NCI-H2196 treated with DMSO at 0.1 percent for 48 hours (cell line): ENCODE measurements around the gene GUCY1A2.

Experiments used
- DNase-seq: peaks from one replicate; lab custom pipeline; 2025; ENCODE audit not compliant: unreplicated experiment; lab: John Stamatoyannopoulos, UW

Gene GUCY1A2

DNA sequence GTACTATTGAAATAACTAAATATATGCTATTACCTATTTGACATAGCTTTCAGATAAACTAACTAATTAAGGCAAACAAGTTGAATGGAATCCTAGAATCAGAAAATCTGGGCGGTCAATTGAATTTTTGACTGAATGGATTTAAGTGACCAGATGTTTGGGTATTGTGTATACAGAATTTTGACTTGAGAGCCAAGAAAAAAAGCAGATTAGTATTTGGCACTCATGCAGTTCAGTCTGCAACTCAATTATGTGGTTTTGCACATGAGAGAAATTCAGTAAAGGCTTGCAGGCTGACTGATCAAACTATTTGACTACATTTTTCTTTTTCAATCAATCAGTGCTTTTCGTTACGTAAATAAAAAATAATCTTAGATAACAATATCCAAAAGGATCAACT lies 254.8 kb downstream of the GUCY1A2 start:
- DNase-seq, result no peak

DNA sequence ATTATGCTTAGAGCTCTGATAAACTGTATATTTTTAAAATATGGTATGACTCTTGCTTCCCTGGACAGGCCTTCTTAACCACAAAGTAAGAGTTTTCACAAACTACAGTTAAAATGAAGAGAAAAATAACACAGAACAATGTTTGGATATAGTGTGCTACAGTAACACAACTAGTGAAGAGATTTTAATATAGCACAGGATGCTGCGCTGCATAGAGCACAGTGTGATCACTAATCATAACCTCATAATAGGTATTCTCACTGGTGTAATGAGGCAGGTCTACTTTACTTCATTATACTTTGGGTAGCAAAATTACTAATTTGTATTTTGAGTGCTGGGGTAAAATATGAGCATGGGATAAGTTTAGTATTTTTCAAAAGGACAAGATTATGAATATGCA lies 256.5 kb downstream of the GUCY1A2 start:
- no peak for DNase-seq

DNA sequence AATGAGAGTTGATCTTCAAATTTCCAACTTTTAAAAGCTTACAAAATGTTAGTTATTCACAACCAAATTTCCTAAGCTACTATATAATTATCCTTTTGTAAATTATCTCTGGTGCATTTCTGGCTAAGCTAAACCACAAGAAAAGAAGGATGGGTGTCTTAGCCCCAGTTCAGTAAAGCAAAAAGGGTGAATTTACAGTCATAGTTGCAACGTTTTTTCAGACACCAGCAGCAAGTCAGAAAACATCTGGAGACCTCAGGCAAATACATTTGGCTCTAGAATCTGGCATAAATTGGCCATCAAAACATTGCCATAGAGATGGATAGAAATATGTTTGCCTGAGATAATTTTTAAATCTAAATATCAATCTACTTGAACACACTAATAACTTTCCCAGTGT lies 257.0 kb downstream of the GUCY1A2 start:
- DNase-seq, result no peak

DNA sequence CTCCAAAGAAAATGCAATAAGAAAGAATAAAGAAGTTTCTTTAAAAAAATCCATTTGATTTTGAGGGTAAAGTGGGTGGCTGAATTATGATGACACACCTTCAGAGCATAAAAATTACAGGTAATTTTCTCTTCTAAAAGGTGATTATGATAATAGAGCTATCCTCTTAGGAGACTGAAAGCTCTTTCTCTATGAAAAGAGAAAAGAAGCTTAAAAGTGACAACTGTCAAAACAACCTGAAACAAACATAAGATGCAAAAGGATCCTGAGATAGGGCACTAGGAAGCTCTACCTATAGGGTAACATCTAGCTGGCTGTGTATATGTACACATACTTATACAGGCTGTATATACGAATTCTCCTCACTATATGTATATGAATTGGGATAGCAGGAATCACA lies 270.2 kb downstream of the GUCY1A2 start:
- DNase-seq, result no peak

DNA sequence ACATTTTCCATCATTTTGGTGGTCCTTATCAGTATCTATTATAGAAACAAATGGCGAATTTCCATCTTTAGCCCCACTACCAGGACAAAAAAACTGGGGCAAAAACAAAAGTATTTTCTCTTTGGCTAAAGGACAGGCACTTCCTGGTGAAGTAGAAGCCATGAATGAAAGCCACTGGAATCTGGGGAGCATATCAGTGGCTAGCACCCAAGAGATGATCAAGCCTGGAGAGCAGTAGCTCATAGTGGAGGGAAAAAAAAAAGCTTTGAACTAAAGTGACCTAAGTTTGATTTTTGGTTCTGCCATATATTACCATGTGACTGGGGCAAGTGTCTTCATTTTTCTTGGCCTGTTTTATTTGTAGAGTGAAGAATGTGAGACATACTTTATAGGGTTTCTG lies 272.3 kb downstream of the GUCY1A2 start:
- DNase-seq, result no peak

DNA sequence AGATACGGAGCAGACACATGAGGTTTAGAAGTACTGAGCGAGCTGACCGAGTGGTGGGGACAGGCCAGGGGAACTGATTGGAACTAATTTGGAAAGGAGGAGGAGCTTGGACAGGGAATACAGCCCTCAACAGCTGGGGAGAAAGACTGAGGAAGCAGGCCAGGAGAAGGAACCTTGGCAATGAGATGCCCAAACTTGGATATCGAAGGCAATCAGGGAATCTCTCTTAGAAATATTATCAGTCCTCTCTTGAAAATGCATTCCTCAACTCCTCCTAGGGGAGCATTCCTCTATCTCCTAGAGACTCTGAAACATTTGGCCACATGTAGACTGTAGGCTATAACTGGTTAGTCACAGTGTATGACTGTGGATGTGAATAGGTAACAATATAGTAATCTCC lies 284.6 kb downstream of the GUCY1A2 start:
- DNase-seq, result no peak

DNA sequence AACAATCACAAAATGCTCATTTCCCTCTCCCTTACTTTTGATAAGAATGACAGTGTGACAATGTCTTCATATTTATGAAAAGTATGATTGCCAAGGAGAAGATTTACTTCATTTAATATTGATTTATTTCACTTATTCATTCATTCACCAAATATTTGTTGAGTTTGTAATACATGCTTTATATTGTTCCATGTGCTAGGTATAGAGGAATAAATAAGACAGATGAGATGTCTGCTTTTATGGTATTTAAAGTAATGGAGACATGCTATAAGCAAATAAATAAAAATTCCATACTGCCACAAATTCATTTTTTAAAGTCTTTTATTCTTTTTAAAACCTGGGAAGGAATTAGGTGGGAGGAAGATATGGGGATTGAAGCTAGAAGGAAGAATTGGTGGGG lies 289.4 kb downstream of the GUCY1A2 start:
- DNase-seq, result no peak

DNA sequence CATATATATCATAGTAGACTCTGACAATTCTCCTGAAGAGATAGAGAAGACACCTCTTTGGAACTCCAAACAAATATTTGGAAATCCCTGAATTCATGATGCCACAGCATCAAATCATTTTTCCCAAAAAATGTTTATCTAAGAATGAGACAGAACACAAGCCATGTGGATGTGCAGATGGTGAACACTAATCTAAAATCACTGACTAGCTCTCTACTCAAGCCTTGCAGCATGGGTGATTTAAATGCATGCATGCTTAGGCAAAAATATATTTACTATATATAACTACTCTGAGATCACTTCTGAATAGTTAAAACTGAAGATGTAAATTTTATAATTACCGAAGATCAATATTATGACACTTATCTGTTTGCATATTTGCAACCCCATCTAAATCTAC lies 289.9 kb downstream of the GUCY1A2 start:
- DNase-seq, result no peak

DNA sequence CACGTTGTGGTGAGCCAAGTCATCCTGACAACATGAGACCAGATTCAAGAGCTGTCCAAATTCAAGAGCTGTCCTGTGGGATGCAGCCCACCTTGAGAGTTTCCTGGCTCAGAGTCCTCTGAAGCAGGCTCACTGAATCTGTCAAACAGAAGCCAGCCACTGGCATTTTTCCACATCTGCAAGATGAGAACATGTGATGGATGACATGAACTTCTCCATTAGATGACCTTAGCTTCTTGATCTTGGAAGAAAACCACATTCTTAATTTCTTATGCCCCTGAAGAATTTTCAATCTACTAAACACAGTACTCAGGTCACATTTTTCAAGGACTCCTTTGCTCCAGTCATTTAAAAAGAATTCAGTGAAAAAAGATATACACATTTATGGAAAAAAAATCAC lies 291.0 kb downstream of the GUCY1A2 start:
- DNase-seq, result no peak

DNA sequence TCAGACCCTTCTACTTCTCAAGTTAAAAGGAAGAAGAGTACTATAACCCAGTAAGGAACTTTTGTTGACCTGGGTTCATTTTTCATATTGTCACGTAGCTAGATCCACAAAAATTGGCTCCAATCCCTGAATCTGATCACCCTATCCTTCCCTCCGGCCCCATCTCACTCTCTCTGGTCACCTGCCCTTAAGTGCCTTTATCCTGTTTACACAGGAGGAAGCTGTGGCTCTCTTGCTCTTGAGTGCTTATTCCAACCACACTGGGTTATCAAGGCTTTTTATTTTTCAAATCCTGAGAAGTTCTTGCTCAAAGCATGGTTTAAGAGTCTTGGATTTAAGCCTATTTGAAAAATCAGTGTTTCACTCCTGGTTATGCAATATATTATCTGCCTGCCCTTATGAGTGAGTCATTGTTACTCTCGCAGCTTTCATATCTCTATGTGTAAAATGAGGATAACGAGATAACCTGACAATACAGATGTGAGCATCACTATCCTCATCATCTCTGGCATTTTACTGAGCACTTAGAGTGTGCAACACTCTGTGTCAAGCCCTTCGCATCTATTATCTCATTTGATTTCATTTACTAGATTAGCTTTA lies 293.9 kb downstream of the GUCY1A2 start:
- DNase-seq, result peak; percentile 91

DNA sequence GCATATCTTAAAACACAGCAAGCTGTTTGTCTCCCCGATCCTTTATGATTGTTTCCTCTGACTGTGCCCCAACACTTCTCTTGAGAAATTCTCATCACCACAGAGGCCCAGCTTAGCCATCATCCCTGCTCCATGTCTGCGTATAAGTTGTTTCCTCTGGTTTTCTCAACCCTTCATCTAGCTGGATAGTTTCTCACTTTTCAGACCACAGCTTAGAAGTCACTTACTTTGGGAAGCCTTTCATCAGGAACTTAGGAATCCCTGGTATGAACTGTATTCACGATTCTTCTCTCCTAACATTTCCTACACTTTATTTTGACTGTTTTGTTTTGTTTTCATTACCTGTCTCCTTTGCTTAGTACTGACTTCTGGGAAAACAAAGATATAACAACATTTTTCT lies 295.2 kb downstream of the GUCY1A2 start:
- DNase-seq, result no peak

DNA sequence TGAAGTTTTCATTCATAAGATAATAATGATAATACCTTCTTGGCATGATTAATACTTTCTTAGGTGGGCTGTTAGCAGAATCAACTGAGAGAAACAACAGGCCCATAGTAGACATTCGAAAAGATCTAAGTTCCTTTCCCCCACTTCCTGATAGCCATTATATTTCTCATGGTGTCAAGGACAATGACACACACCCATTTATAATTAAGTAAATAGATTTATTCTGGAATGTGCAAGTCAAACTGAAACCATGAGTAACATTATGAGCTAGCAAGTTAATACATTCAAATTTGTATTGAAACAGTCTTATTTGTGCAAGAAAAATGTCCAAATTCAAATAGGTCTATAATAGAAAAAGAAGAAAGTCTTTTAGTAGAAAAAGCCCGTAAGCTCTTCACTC lies 301.1 kb downstream of the GUCY1A2 start:
- DNase-seq, result no peak

DNA sequence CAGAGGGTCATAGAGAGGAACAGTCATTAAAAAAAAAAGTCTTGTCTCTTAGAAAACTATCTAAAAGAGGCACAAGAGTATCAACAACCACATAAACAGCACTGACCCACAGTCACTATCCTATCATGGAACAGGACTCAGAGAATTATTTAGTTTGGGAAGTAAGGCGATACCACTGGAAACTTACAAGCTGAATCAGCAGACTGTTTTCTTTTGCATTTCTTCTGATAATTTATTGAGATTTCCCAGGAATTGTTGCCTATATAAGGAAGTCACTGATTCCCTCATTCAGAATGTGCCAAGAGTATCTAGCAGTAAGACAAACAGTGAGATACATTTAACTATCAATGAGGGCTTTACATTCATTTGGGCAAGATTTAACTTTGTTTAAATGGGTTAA lies 304.1 kb downstream of the GUCY1A2 start:
- no peak for DNase-seq

DNA sequence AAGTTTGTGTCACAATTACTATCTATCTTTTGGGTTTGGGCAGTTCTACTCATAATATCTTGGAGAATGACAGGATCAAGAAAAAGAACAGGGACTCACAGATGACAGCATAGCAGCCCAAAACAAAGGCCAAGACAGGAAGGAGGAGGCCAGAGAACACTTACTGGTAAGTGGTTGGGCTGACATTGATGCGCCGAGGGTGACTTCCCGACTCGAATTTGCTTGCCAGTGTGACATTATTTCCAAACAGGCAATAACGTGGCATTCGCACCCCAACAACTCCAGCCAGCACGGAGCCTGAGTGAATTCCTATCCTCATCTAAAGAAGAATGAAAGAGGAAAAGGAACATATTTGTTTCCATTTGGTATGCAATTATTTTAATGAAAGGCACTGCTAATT lies 309.9 kb downstream of the GUCY1A2 start:
- no peak for DNase-seq

DNA sequence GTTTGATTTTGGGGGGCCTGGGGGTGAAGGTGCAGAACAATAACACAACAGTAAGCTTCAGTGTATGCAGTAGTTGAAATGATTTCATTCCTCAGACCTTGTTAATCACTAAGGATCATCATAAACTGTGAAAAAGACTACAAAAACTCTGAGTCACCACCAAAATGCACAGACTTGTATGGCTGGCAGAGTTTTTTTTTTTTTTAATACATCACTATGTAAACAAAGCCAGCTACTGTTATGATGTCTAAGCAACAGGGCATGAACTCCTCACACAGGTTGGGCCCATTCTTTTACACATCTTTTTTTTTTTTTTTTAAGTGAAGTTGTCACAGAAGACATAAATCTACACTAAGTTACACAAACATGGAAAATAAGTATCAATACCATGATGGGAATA lies 311.9 kb downstream of the GUCY1A2 start:
- DNase-seq, result no peak

DNA sequence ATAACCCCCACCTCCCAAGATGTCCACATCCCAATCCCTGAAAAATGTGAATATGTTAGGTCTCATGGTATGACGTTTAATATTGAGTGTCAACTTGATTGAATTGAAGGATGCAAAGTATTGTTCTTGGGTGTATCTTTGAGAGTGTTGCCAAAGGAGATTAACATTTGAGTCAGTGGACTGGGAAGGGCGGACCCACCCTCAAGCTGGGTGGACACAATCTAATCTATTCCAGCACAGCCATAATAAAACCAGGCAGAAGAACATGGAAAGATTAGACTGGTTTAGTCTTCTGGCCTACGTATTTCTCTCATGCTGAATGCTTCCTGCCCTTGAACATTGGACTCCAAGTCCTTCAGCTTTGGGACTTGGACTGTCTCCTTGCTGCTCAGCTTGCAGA lies 315.5 kb downstream of the GUCY1A2 start:
- no peak for DNase-seq

DNA sequence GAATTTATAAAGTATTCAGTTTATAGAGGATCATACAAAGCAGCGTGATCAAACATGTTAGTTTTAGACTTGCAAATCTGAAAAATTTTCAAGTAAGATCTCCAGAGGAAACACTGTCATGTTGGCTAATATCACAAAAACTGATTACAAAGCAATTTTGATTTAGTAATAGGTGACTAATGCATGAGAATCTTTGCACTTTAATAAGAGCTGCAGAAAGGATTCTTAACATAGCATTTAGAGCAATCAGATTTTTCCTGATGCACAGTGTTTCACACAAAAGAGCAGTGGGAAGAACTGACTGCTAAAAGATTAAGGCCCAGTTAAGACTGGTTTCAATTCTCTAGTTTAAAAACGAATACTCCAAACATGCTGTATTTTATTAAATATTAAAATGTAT lies 321.2 kb downstream of the GUCY1A2 start:
- DNase-seq, result no peak

DNA sequence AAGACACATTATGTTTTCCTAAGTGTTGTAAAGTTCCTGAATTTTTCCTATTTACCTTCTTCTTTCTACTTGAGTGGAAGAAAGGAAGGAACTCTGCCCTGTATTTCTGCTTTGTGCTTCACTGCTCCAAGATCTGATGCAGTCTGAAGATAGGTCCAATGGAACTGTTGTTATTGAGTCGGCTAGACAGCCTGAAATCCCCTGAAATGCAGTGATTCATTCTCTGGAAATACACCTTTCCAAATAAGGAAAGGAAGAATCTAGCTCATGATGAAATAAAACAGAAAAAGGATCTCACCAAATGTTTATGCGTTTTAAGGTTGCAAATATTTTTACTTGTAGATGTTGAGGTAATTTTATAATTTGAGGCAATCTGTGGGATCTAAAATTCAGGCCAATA lies 322.8 kb downstream of the GUCY1A2 start:
- no peak for DNase-seq

DNA sequence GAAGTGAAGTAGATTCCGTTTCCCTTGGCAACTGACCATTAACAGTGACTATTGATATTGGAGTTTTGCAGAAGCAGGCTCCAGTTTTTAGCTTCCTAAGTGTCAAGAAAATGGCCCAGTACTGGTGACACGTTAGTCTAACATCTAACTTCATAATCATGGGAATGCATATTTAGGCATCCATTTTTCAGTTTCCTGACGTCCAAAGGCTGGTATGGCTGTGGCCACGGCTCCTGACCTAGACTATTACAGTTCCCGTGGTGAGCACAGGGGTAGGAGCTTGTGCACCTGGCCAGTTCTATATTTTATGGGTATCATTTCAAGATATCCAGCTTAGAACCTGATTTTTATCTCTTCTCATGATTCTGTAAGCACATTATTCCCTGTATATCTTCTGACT lies 323.8 kb downstream of the GUCY1A2 start:
- DNase-seq, result no peak

DNA sequence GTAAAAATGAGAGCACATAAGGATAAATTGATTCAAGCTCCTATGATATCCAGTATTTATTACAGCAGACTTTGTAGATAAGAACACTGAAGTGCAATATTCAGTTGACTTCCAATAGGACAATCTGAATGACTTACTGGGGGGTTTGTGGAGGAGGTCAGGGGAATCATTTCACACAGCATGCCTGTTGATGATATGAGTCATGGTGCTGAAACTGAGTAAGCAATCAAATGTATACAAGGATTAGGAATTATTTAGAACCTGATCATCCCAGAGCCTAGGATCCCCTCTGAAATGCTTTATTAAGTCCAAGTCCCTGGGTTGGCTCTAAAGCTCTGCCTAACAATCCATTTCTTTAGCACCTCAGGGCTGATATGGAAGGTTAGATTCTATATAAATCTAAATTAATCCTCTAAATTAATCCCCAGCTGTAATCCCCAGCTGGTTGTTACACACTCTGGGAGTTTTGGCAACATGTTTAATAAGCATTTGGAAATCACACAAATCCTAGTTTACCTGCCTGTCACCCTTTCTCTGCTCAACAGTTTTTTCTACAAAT lies 326.4 kb downstream of the GUCY1A2 start:
- DNase-seq, result no peak

DNA sequence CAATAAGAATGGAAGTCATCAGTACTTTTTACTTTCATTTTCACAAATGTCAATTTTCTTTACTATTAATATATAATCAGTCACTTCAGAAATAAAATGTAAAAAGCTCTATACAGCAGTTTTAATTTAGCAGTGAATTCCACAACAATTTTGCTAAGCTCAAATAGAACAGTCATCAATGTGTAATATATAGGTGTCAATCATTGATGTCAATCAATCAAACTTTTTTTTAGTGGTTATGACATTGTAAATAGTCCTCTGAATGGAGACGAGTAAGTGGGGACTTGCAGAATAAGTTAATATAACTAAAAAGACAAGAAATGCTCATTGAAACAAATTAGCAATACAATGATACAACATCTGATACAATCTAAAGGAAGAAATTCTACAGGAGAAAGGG lies 327.4 kb downstream of the GUCY1A2 start:
- DNase-seq, result no peak

DNA sequence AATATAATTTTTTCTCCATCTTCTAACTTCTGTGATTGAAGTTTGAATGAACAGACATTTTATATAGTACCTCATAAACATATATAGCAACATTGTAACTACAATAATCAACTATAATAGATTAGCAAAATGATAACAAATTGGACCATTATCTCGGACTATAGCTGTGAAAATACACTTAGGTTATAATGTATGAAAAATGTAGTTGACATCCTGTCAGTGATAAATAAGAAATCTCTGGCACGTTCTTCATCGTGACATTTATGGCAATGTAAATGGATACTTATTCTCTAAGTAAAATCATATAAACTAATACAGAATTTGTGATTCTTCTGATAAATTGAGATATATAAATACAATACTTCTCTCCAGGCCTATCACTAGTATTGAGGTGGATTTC lies 333.3 kb downstream of the GUCY1A2 start:
- DNase-seq, result no peak

DNA sequence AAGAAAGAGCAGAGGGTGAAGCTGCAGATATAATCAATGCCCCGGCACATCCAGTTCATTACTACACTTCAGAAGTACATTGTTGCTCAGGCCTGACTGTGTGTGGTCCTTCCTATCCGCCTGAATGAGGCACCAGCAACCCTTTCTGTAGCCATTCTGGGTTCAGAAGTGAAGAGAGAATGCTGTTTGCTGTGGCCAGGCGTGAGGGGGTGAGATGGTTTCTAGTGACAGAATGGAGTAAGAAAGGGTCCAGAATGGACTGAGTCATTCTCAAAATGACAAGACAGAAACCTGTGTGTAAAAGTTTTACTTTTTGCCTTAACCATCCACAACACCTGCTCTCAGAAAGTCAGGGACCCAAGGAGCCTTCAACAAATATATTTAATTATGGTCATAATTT lies 334.8 kb downstream of the GUCY1A2 start:
- no peak for DNase-seq

DNA sequence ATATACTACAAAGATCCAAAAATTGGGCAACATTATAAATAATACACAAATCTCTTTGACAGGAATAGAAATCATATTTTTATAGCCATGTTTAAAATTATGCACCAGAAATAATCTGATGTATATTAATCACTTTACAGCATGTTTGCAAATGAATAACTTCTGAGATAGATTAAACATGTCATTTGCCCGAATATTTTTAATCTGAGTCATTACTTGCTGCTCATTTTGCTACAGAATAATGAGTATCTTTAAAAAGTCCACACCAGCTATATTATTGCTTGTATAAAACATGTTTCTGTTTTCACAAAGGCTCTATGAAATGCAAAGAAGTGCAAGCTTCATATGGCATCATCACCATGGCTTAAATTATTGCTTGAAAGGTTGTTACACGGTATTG lies 336.8 kb downstream of the GUCY1A2 start:
- DNase-seq, result no peak
